GM12878 (cell line): Measurements from ENCODE around the gene CACYBP. TPM values are rescaled to one million over a fixed set of nuclear protein-coding genes. Genes with fewer than 3 reads are reported as not detected.

Experiments
- ATAC-seq: fragments of 200-7000 bp; cut with Tn5 transposase; 3 replicates; pipeline ENCODE4 v1.9.1; 2020; ENCODE audit warnings: mild to moderate bottlenecking, moderate library complexity
- BruUV-seq: library from RNA; stranded (reverse); fragments of 400-500 nt; replicated peaks from 2 replicates; lab custom pipeline; 2021; lab: Mats Ljungman, UMichigan
- CTCF ChIA-PET: fragments of 300-600 bp; sonication (Branson Sonifier 250); formaldehyde crosslinking; extraction: SDS; loops from one replicate; lab custom pipeline; 2021; ENCODE audit warnings: inconsistent platforms; lab: Yijun Ruan, JAX
- POLR2A ChIA-PET: fragments of 350-600 bp; formaldehyde crosslinking; extraction: SDS; loops from one replicate; lab custom pipeline; 2021; ENCODE audit warnings: inconsistent platforms; lab: Charles Lee
- RAD21 ChIA-PET: fragments of 300-600 bp; sonication (Branson Sonifier 250); formaldehyde crosslinking; loops from one replicate; lab custom pipeline; 2023; ENCODE audit warnings: antibody characterized with exemption; ENCODE audit not compliant: unreplicated experiment; lab: Charles Lee
- SMC1A ChIA-PET: fragments of 300-600 bp; sonication (Branson Sonifier 250); formaldehyde crosslinking; loops from one replicate; lab custom pipeline; 2023; ENCODE audit not compliant: unreplicated experiment, uncharacterized antibody; lab: Charles Lee
- DNase-seq: peaks from one replicate; pipeline ENCODE4 v3.0.0-alpha.2; 2011; ENCODE audit warnings: low read depth, low spot score
- FAIRE-seq: peaks from 3 replicates; lab custom pipeline; 2011; peaks lifted over from hg19 to GRCh38; lab: Jason Lieb, UNC
- H2AFZ ChIP-seq: 2 replicates; pipeline ENCODE4 v1.6.0; 2011; ENCODE audit warnings: low read depth, low read length, control low read depth; ENCODE audit not compliant: control insufficient read depth
- H3K27ac ChIP-seq: 2 replicates; pipeline ENCODE4 v1.5.1; 2011; ENCODE audit warnings: control low read depth; ENCODE audit not compliant: control insufficient read depth, insufficient read depth
- H3K27me3 ChIP-seq, 2 experiments: replicated peaks in 1 of 2; 2 replicates each; pipeline versions ENCODE4 v1.6.0 to v1.6.1; 2011; ENCODE audit warnings: low read length in 1 of 2; ENCODE audit not compliant: control insufficient read depth in 2 of 2, insufficient read depth in 2 of 2
- H3K36me3 ChIP-seq, 2 experiments: 2 replicates each; pipeline ENCODE4 v1.5.1; 2011; ENCODE audit warnings: low read length in 1 of 2; ENCODE audit not compliant: control insufficient read depth in 2 of 2, insufficient read depth in 2 of 2
- H3K4me1 ChIP-seq: 2 replicates; pipeline ENCODE4 v1.6.1; 2011; ENCODE audit warnings: mild to moderate bottlenecking, low read length, moderate library complexity, mixed read lengths; ENCODE audit not compliant: control insufficient read depth, insufficient read depth
- H3K4me2 ChIP-seq: 2 replicates; pipeline ENCODE4 v1.6.0; 2011; ENCODE audit warnings: control low read depth; ENCODE audit not compliant: control insufficient read depth, insufficient read depth
- H3K4me3 ChIP-seq: fragments of 200-600 bp; sonication (generic); 2 replicates; pipeline ENCODE4 v1.5.1; 2016
- H3K79me2 ChIP-seq: 2 replicates; pipeline ENCODE4 v1.6.0; 2011; ENCODE audit warnings: low read length; ENCODE audit not compliant: control insufficient read depth, insufficient read depth
- H3K9ac ChIP-seq: 2 replicates; pipeline ENCODE4 v1.8.0; 2011; ENCODE audit warnings: low read length, control low read depth, mixed read lengths; ENCODE audit not compliant: control insufficient read depth, insufficient read depth
- H3K9me3 ChIP-seq: replicated peaks from 3 replicates; pipeline ENCODE4 v1.5.1; 2011; ENCODE audit warnings: mild to moderate bottlenecking, low read length; ENCODE audit not compliant: control insufficient read depth, insufficient read depth
- H4K20me1 ChIP-seq: 2 replicates; pipeline ENCODE4 v1.6.0; 2011; ENCODE audit not compliant: control insufficient read depth, insufficient read depth
- BACH1 ChIP-seq: fragments of 450-650 bp; IDR thresholded peaks from 2 replicates; pipeline ENCODE4 v1.6.1; 2017; ENCODE audit warnings: mild to moderate bottlenecking, borderline replicate concordance
- BHLHE40 ChIP-seq, 2 experiments: fragments of 450-650 bp in 1 of 2; IDR thresholded peaks; 2 replicates each; pipeline ENCODE4 v1.6.1; 2011 to 2017; ENCODE audit warnings: low read depth in 2 of 2, borderline replicate concordance in 1 of 2, improper control_type of control experiment in 1 of 2, low read length in 1 of 2, mild to moderate bottlenecking in 1 of 2
- MYC ChIP-seq: IDR thresholded peaks from 2 replicates; pipeline ENCODE4 v1.6.1; 2011; ENCODE audit warnings: mild to moderate bottlenecking, low read length, moderate library complexity, inconsistent platforms; ENCODE audit not compliant: insufficient read depth, insufficient replicate concordance, insufficient read length, severe bottlenecking
- PAX8 ChIP-seq: fragments of 450-650 bp; IDR thresholded peaks from 2 replicates; pipeline ENCODE4 v1.6.1; 2017; ENCODE audit warnings: mild to moderate bottlenecking, moderate library complexity
- SPI1 ChIP-seq: IDR thresholded peaks from 2 replicates; pipeline ENCODE4 v1.6.1; 2011; ENCODE audit warnings: low read depth, mild to moderate bottlenecking, low read length, moderate library complexity, borderline replicate concordance; ENCODE audit not compliant: insufficient read depth
- ZNF622 ChIP-seq: fragments of 450-650 bp; IDR thresholded peaks from 2 replicates; pipeline ENCODE4 v1.6.1; 2017; ENCODE audit warnings: mild to moderate bottlenecking, inconsistent platforms
- WGBS: methylation state at CpG from one replicate; pipeline ENCODE4 v1.1.6; 2016; ENCODE audit warnings: low lambda C conversion rate; ENCODE audit not compliant: insufficient replicate concordance, insufficient coverage; ENCODE audit errors: missing lambda C conversion rate; 5-methylcytosine and 5-hydroxymethylcytosine counted together
- in situ Hi-C: fragments of 300-500 bp; cut with MboI; formaldehyde crosslinking; loops from 9 replicates; pipeline ENCODE4 v1.14.3; 2018; ENCODE audit warnings: mixed read lengths
- intact Hi-C: fragments of 100-400 bp; cut with micrococcal nuclease; formaldehyde crosslinking; loops from one replicate; pipeline ENCODE4 v1.14.2; 2022; ENCODE audit not compliant: unreplicated experiment
- polyA plus RNA-seq, 11 experiments: library from polyadenylated mRNA; depleted of rRNA in 4 of 11; unstranded in 6 of 11; stranded (reverse) in 5 of 11; fragments of >200 nt; fragmentation: Nextera tagmentation in 4 of 11; fragmentation: Illumina TruSeq in 1 of 11; extraction: Ambion mirVana in 4 of 11; extraction: Trizol in 1 of 11; gene quantifications; 1 replicate in 1 of 11; 2 replicates in 10 of 11; pipeline versions ENCODE4 v1.2.1 to v1.2.3, GENCODE V29; 2011 to 2016; ENCODE audit warnings: inconsistent platforms in 2 of 11, missing spikeins in 2 of 11, low read depth in 1 of 11
- total RNA-seq, 4 experiments: library from RNA; depleted of rRNA in 3 of 4; stranded (reverse); fragments of >200 nt in 3 of 4; fragmentation: Illumina TruSeq in 1 of 4; extraction: Trizol in 1 of 4; gene quantifications; 2 replicates each; pipeline versions ENCODE4 v1.2.1 to v1.2.3, GENCODE V29; 2013 to 2021
- TF ChIP-seq, protein P1 (sequence below): fragments of 450-650 bp; IDR thresholded peaks from 2 replicates; pipeline ENCODE4 v1.6.1; 2014; ENCODE audit warnings: mild to moderate bottlenecking
- TF ChIP-seq, protein P2 (sequence below): IDR thresholded peaks from 2 replicates; pipeline ENCODE4 v1.6.1; 2012; ENCODE audit warnings: low read depth, low read length, improper control_type of control experiment
- TF ChIP-seq, protein P3 (sequence below): IDR thresholded peaks from 2 replicates; pipeline ENCODE4 v1.6.1; 2012; ENCODE audit warnings: mild to moderate bottlenecking, low read depth, low read length
- TF ChIP-seq, protein P4 (sequence below): fragments of 450-650 bp; IDR thresholded peaks from 2 replicates; pipeline ENCODE4 v1.6.1; 2016; ENCODE audit warnings: mild to moderate bottlenecking
- TF ChIP-seq, protein P5 (sequence below): fragments of 450-650 bp; IDR thresholded peaks from 2 replicates; pipeline ENCODE4 v1.6.1; 2018; ENCODE audit warnings: borderline replicate concordance, mild to moderate bottlenecking; ENCODE audit not compliant: partially characterized antibody

CACYBP gene
- total and polyA plus RNA-seq, 10 of the 15 experiments (the other 5 are each of a cell fraction or from before 2014, with no cell fraction given): 77.7 to 488 (median 218) TPM

DNA sequence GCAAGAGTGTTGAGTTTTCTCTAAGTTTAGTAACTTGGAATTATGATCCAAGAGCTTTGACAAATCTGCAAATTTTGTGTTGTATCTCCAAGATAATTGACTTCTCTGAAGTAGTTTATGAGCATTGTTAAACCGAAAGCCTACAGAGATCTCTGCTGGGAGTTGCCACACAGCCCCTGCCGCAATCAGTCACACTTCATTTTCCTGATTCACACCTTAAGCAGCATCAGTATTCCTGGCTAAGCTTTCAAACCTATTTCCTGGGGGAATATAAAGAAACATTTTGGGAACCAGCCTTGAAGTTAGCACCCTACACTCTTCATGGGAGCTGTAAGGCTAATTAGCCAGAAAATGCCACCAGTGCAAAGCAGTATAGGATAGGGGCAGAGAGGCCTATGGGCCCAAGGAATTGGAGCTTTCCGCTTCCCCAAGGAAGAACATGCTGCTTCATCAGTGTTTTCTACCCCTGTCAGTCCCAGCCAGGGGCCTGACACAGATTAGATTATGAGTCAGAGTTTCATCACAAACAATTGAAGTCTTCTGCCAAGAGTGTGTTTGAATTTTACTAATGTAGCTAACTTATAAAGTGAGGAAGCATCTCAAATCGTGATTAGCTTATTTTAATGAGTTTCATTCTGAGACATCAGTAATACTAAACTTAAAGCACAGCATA lies 23.2 kb upstream of the CACYBP start:
- TF ChIP-seq, protein P1, sequence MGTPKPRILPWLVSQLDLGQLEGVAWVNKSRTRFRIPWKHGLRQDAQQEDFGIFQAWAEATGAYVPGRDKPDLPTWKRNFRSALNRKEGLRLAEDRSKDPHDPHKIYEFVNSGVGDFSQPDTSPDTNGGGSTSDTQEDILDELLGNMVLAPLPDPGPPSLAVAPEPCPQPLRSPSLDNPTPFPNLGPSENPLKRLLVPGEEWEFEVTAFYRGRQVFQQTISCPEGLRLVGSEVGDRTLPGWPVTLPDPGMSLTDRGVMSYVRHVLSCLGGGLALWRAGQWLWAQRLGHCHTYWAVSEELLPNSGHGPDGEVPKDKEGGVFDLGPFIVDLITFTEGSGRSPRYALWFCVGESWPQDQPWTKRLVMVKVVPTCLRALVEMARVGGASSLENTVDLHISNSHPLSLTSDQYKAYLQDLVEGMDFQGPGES: no peak
- no peak for TF ChIP-seq BACH1
- TF ChIP-seq BHLHE40 (IDR thresholded peaks at IDR 0.05; ENCODE audit: borderline replicate concordance in 1 of 2, low read depth in 2 of 2, low read length in 1 of 2): peak in 1 of 2 experiments; percentile 17; a peak in 1 of 4 replicates
- TF ChIP-seq PAX8: no peak
- TF ChIP-seq, protein P2, sequence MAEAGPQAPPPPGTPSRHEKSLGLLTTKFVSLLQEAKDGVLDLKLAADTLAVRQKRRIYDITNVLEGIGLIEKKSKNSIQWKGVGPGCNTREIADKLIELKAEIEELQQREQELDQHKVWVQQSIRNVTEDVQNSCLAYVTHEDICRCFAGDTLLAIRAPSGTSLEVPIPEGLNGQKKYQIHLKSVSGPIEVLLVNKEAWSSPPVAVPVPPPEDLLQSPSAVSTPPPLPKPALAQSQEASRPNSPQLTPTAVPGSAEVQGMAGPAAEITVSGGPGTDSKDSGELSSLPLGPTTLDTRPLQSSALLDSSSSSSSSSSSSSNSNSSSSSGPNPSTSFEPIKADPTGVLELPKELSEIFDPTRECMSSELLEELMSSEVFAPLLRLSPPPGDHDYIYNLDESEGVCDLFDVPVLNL: no peak
- TF ChIP-seq MYC: no peak
- TF ChIP-seq ZNF622: no peak
- TF ChIP-seq, protein P3, sequence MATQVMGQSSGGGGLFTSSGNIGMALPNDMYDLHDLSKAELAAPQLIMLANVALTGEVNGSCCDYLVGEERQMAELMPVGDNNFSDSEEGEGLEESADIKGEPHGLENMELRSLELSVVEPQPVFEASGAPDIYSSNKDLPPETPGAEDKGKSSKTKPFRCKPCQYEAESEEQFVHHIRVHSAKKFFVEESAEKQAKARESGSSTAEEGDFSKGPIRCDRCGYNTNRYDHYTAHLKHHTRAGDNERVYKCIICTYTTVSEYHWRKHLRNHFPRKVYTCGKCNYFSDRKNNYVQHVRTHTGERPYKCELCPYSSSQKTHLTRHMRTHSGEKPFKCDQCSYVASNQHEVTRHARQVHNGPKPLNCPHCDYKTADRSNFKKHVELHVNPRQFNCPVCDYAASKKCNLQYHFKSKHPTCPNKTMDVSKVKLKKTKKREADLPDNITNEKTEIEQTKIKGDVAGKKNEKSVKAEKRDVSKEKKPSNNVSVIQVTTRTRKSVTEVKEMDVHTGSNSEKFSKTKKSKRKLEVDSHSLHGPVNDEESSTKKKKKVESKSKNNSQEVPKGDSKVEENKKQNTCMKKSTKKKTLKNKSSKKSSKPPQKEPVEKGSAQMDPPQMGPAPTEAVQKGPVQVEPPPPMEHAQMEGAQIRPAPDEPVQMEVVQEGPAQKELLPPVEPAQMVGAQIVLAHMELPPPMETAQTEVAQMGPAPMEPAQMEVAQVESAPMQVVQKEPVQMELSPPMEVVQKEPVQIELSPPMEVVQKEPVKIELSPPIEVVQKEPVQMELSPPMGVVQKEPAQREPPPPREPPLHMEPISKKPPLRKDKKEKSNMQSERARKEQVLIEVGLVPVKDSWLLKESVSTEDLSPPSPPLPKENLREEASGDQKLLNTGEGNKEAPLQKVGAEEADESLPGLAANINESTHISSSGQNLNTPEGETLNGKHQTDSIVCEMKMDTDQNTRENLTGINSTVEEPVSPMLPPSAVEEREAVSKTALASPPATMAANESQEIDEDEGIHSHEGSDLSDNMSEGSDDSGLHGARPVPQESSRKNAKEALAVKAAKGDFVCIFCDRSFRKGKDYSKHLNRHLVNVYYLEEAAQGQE: no peak
- TF ChIP-seq SPI1: no peak
- TF ChIP-seq, protein P4, sequence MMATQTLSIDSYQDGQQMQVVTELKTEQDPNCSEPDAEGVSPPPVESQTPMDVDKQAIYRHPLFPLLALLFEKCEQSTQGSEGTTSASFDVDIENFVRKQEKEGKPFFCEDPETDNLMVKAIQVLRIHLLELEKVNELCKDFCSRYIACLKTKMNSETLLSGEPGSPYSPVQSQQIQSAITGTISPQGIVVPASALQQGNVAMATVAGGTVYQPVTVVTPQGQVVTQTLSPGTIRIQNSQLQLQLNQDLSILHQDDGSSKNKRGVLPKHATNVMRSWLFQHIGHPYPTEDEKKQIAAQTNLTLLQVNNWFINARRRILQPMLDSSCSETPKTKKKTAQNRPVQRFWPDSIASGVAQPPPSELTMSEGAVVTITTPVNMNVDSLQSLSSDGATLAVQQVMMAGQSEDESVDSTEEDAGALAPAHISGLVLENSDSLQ: 0 out of 2 replicates have a peak, but pooled peaks have one; percentile 17
- TF ChIP-seq, protein P5, sequence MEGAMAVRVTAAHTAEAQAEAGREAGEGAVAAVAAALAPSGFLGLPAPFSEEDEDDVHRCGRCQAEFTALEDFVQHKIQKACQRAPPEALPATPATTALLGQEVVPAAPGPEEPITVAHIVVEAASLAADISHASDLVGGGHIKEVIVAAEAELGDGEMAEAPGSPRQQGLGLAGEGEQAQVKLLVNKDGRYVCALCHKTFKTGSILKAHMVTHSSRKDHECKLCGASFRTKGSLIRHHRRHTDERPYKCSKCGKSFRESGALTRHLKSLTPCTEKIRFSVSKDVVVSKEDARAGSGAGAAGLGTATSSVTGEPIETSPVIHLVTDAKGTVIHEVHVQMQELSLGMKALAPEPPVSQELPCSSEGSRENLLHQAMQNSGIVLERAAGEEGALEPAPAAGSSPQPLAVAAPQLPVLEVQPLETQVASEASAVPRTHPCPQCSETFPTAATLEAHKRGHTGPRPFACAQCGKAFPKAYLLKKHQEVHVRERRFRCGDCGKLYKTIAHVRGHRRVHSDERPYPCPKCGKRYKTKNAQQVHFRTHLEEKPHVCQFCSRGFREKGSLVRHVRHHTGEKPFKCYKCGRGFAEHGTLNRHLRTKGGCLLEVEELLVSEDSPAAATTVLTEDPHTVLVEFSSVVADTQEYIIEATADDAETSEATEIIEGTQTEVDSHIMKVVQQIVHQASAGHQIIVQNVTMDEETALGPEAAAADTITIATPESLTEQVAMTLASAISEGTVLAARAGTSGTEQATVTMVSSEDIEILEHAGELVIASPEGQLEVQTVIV: no peak
- ChIA-PET RAD21 (interaction anchor here (0.8 to 2.6 kb wide), 5 partner anchors 8 to 93 kb away, joined by 3 to 9 read pairs (median 3); no protein-coding TSS in a partner anchor), SMC1A (interaction anchor here (0.9 to 6.8 kb wide), 11 partner anchors 9 to 177 kb away, joined by 3 to 44 read pairs (median 4); no protein-coding TSS in a partner anchor), CTCF (interaction anchor here (0.7 to 2.1 kb wide), 8 partner anchors 13 to 206 kb away, joined by 3 to 7 read pairs (median 4); partner anchors contain the start of gene CACYBP), POLR2A (interaction anchor here (1.3 to 2.1 kb wide), 2 partner anchors 12 to 24 kb away, joined by 3 to 5 read pairs; partner anchors contain the start of gene CACYBP)
- in situ Hi-C loops (no loop called here), intact Hi-C loops (no loop called here)
- no peak overlapping the region for H3K4me3 ChIP-seq
- no peak overlapping the region for H3K4me2 ChIP-seq
- H3K9me3 ChIP-seq: no peaks in the 10 kb centered on the region
- peaks cover 1 to 26% of the 10 kb centered on the region in 2 experiments for H3K36me3 ChIP-seq
- no peaks in the 10 kb centered on the region for H4K20me1 ChIP-seq
- no TSS peak for BruUV-seq
- peaks cover 4% of the 10 kb centered on the region; the same call in 1 of the 2 replicates for H3K4me1 ChIP-seq
- FAIRE-seq (no peak), DNase-seq (no peak), ATAC-seq (peak; percentile 45)
- no peaks in the 10 kb centered on the region for H3K79me2 ChIP-seq
- no peak overlapping the region for H3K27ac ChIP-seq
- WGBS: 50% methylated on average over 4 of the region's 4 CpGs
- H2AFZ ChIP-seq: no peak overlapping the region
- no peaks in the 10 kb centered on the region for H3K27me3 ChIP-seq
- H3K9ac ChIP-seq: no peak overlapping the region
